GM18526 (cell line): Measurements from ENCODE around the gene KCNH4.

ENCODE experiments used
- POLR2A ChIP-seq: IDR thresholded peaks from 3 replicates; pipeline ENCODE4 v1.6.1; 2011; ENCODE audit not compliant: insufficient read length; ENCODE audit errors: extremely low read depth

KCNH4 gene

DNA sequence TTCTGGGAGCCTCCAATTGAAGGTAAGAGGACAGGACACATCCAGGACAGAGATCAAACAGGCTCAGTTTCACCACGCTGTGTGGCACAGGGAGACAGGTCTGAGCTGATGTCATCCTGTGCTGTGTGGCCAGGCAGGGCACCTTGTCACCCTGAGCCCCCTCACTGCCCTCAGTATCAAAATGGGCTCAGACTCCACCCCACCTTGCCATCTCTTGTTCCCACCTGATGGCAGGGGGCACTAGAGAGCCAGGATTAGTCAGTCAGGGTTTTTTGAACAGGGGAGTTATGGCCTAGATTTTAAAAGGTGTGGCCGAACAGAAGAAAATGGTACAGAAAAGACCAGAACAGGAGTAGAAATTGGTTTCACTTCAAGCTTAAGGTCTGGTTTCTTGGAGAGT is 62.4 kb downstream of the KCNH4 start:
- TF ChIP-seq POLR2A, result no peak

- TF ChIP-seq POLR2A, result no peak
Measured at GRCh38 chr17:42118126-42118510, 62.8 kb downstream of the KCNH4 start.

GRCh38 chr17:42117397-42118125 is 63.4 kb downstream of the KCNH4 start:
- TF ChIP-seq POLR2A, result no peak

DNA sequence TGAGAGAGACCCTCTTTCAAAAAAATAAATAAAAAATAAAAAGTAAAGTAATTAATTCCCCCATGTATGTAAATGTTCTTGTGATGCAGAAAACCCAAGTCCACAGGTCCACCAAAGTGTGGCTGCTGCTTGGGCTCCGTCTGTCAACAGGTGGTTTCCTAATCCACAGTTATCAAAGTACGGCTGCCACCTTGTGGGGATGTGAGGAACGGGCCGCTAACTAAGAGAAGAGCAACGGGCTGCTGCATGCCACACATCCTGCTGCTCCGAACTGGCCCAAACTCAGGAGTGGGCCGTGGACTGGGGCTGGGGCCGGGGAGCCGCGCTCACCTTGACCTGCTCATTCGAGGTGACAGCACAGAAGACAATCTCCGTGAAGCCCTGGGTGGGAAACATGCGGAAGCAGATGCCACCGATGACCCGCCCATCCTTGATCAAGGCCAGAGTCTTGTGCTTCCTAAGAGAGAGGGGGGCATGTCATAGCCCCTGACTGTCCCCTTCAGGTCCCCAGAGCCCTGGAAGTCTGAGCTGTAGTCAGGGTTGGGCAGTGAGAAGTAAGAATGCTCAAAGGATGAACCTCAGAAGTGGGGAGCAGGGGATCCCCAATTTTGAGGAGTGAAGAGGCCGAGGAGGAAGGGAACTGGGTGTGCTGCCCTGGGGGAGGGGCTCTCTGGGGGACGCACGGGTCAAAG is 64.1 kb downstream of the KCNH4 start:
- TF ChIP-seq POLR2A, result no peak

GRCh38 chr17:42114118-42114517 is 66.8 kb downstream of the KCNH4 start:
- TF ChIP-seq POLR2A, result no peak

GRCh38 chr17:42113293-42114069 is 67.5 kb downstream of the KCNH4 start:
- no peak for TF ChIP-seq POLR2A

DNA sequence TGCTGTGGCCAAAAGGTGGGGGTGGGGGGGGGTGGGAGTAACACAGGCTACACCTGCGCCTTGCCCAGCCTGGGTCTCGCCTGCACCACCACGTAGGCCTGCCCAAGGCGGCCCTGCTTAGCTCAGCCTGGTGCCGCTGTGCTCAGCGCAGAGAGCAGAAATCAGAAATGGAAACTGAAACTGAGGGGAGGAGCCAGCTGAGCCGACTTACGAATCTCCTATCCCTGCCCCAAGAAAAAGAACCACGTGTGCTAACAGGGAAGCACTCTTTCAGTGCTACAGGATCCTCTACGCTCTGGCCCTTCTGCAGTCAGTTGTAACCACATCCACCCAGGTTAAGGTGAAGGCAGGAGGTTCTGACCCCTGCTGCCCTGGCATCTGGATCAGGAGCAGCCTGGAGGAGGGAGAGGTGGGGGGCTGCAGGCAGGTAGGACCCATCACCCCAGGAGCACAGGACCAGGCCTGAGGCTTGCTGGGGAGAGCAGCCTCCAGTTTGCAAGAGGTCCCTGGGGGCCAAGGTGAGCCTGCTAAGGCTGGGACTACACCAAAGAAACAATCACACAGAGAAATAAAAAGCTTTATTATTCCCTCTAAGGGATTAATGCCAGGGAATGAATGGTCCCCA is 68.3 kb downstream of the KCNH4 start, which contains the start of gene DHX58:
Gene DHX58 (minus strand): TSS at position 163 of the 625 bp plus-strand sequence. CDS start 822 bp downstream, outside the sequence.
- TF ChIP-seq POLR2A, result peak; percentile 95

DNA sequence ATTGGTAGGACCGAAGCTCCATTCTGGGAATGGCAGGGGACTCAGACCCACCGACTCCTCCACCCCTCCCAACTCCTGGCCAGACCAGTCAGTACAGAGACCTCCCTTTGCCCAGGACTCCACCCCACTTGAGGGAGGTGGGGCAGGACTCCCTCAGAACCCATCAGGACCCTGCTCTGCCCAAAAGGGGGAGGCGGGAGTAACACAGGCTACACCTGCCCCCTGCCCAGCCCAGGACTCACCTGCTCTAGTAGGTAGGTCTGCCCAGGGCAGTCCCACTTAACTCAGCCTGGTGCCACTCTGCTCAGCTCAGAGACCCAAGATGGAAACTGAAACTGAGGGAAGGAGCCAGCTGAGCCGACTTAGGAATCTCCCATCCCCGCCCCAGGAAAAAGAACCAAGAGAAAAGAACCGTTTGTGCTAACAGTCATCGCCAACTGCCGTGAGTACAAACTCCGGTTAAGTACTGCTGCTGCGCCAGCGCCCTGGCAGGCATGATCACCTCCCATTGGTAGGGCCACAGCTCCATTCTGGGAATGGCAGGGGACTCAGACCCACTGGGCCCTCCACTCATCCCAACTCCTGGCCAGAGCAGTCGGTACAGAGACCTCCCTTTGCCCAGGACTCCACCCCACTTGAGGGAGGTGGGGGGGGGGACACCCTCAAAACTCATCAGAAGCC is 68.9 kb downstream of the KCNH4 start:
- TF ChIP-seq POLR2A, result peak; percentile 32

DNA sequence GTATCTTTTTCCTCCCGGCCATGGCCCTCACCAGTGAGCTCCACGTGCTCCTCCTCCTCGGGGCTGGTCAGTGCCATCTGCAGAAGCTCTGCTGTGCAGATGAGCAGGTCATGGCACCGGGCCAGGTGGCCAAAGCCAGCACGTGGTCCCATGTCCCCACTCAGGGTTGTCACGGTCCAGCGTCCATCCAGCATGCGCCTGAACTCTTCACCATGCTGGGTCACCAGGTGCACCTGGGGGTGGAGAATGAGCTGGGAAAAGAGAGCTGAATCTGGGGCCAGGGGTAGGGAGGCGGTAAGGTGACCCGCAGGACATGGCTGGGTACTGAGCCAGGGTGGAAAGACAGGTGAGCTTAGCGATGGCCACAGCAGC is 69.7 kb downstream of the KCNH4 start:
- TF ChIP-seq POLR2A, result no peak

GRCh38 chr17:42110301-42111264 is 70.4 kb downstream of the KCNH4 start:
- no peak for TF ChIP-seq POLR2A

- TF ChIP-seq POLR2A, result no peak
Measured at GRCh38 chr17:42109086-42109485, 71.9 kb downstream of the KCNH4 start.

DNA sequence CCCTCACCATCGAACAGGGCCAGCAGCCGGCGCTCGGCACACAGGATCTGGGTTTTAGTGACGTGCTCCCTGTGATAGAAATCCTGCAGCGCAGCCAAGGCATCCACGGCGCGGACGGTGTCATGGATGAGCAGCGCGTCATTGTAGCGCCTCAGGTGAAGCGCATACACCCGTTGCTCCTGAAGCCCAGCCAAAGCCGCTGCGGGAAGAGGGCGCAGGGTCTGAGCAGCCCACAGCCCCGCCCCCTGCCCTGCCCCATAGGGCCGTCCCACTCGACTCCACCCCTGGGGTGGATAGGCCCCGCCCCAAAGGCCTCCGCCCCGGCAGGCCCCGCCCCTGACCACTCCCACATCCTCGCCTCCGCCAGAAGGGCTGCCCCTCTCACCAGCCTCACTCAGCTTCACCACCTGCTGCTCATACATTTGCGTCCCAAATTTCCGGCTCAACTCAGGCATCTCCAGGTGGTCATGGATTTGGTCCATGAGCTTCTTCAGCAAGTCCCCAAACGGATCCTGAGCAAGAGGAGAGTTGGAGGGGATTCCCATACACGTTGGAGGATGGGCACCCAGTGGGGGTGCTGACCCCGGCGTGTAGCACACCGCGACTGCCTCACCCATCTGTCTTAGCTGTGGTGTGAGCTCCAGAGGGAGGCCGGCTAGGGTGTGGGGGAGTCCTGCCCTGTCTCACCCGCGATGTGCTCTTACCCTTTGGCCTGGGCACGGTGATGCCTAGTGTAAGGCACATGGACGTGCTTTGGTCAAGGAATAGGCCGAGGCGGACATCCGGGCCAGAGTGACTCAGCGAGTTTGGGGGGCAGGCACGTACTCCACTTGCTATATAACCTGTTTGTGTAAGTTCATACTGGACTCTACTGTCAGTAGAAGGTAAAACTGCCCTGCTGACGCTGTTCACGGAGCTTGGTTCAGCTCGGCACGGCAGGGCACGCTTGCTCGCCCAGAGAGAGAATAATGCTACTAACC is 73.1 kb downstream of the KCNH4 start:
- TF ChIP-seq POLR2A, result peak; percentile 41

GRCh38 chr17:42107124-42107523 is 73.8 kb downstream of the KCNH4 start:
- TF ChIP-seq POLR2A, result no peak
